HepG2 (cell line): ENCODE results near the gene UGGT1. TPM values are rescaled to one million over a fixed set of nuclear protein-coding genes. Genes with fewer than 3 reads are reported as not detected.

ENCODE experiments used
- ATF5 ChIP-seq: sonication (generic); formaldehyde crosslinking; IDR thresholded peaks from 2 replicates; pipeline ENCODE4 v1.4.0; 2020; ENCODE audit warnings: mild to moderate bottlenecking, low read depth, missing genetic modification reagents
- CBX1 ChIP-seq: IDR thresholded peaks from one replicate; pipeline ENCODE4 v1.6.1; 2016; ENCODE audit warnings: antibody characterized with exemption, low read depth
- HDAC2 ChIP-seq: sonication (generic); formaldehyde crosslinking; IDR thresholded peaks from 2 replicates; pipeline ENCODE4 v1.4.0; 2020; ENCODE audit warnings: missing genetic modification reagents
- MLLT10 ChIP-seq: sonication (generic); formaldehyde crosslinking; IDR thresholded peaks from 2 replicates; pipeline ENCODE4 v1.4.0; 2020; ENCODE audit warnings: missing genetic modification reagents
- NFIC ChIP-seq: IDR thresholded peaks from 2 replicates; pipeline ENCODE4 v1.6.1; 2012; ENCODE audit warnings: mild to moderate bottlenecking, low read length, inconsistent platforms
- ZFP36 ChIP-seq: fragments of 150-350 bp; IDR thresholded peaks from 2 replicates; pipeline ENCODE4 v1.6.1; 2018; ENCODE audit warnings: borderline replicate concordance, low read length, low read depth; ENCODE audit not compliant: partially characterized antibody
- ZNF337 ChIP-seq: sonication (generic); formaldehyde crosslinking; IDR thresholded peaks from 2 replicates; pipeline ENCODE4 v1.5.1; 2020; ENCODE audit warnings: missing genetic modification reagents, low read depth, mild to moderate bottlenecking, borderline replicate concordance
- ZNF503 ChIP-seq: sonication (generic); formaldehyde crosslinking; IDR thresholded peaks from 2 replicates; pipeline ENCODE4 v1.4.0; 2020; ENCODE audit warnings: missing genetic modification reagents
- ZNF546 ChIP-seq: sonication (generic); formaldehyde crosslinking; conservative IDR thresholded peaks from 2 replicates; pipeline ENCODE4 v1.8.1; 2023; ENCODE audit warnings: mild to moderate bottlenecking, missing genetic modification reagents
- ZNF768 ChIP-seq: sonication (generic); formaldehyde crosslinking; IDR thresholded peaks from 2 replicates; pipeline ENCODE4 v1.4.0; 2020; ENCODE audit warnings: missing genetic modification reagents
- ZSCAN29 ChIP-seq: sonication (generic); formaldehyde crosslinking; conservative IDR thresholded peaks from 2 replicates; pipeline ENCODE4 v1.4.0; 2020; ENCODE audit warnings: mild to moderate bottlenecking, missing genetic modification reagents
- polyA plus RNA-seq, 8 experiments: library from polyadenylated mRNA; depleted of rRNA in 3 of 8; stranded (reverse) in 7 of 8; unstranded in 1 of 8; fragments of >200 nt; fragmentation: Illumina TruSeq in 4 of 8; extraction: Trizol in 4 of 8; gene quantifications; 2 replicates each; pipeline versions ENCODE4 v1.2.1 to v1.2.3, GENCODE V29; 2011 to 2016; ENCODE audit warnings: low read depth in 4 of 8, missing spikeins in 1 of 8, mixed read lengths in 1 of 8; ENCODE audit not compliant: insufficient read depth in 1 of 8
- total RNA-seq, 5 experiments: library from RNA; depleted of rRNA; stranded (reverse); fragments of >200 nt; fragmentation: Illumina TruSeq; extraction: Trizol; gene quantifications; 2 replicates each; pipeline ENCODE4 v1.2.3, GENCODE V29; 2016; ENCODE audit warnings: low read depth in 1 of 5
- TF ChIP-seq, protein P1 (sequence below): sonication (generic); formaldehyde crosslinking; IDR thresholded peaks from 2 replicates; pipeline ENCODE4 v1.9.0; 2021; ENCODE audit warnings: missing genetic modification reagents, mild to moderate bottlenecking, borderline replicate concordance
- TF ChIP-seq, protein P2 (sequence below): sonication (generic); formaldehyde crosslinking; IDR thresholded peaks from 2 replicates; pipeline ENCODE4 v1.4.0; 2020; ENCODE audit warnings: mild to moderate bottlenecking, missing genetic modification reagents
- TF ChIP-seq, protein P3 (sequence below): sonication (generic); formaldehyde crosslinking; IDR thresholded peaks from 2 replicates; pipeline ENCODE4 v1.4.0; 2020; ENCODE audit warnings: low read depth, mild to moderate bottlenecking, missing genetic modification reagents
- TF ChIP-seq, protein P4 (sequence below), 2 experiments: sonication (generic) in 1 of 2; formaldehyde crosslinking in 1 of 2; IDR thresholded peaks; 2 replicates each; pipeline versions ENCODE4 v1.5.1 to v1.6.1; 2011 to 2020; ENCODE audit warnings: borderline replicate concordance in 1 of 2, low read depth in 1 of 2, low read length in 1 of 2, mild to moderate bottlenecking in 1 of 2, missing genetic modification reagents in 1 of 2, moderate library complexity in 1 of 2
- TF ChIP-seq, protein P5 (sequence below): sonication (generic); formaldehyde crosslinking; IDR thresholded peaks from 2 replicates; pipeline ENCODE4 v1.8.0; 2022; ENCODE audit warnings: missing genetic modification reagents, low read depth, mild to moderate bottlenecking, borderline replicate concordance
- TF ChIP-seq, protein P6 (sequence below): sonication (generic); formaldehyde crosslinking; IDR thresholded peaks from 2 replicates; pipeline ENCODE4 v1.5.0; 2020; ENCODE audit warnings: missing genetic modification reagents

UGGT1 gene
- total and polyA plus RNA-seq, 2 of the 13 experiments (the other 11 are each of a cell fraction or from before 2014, with no cell fraction given): 35.8 to 83.2 TPM

DNA sequence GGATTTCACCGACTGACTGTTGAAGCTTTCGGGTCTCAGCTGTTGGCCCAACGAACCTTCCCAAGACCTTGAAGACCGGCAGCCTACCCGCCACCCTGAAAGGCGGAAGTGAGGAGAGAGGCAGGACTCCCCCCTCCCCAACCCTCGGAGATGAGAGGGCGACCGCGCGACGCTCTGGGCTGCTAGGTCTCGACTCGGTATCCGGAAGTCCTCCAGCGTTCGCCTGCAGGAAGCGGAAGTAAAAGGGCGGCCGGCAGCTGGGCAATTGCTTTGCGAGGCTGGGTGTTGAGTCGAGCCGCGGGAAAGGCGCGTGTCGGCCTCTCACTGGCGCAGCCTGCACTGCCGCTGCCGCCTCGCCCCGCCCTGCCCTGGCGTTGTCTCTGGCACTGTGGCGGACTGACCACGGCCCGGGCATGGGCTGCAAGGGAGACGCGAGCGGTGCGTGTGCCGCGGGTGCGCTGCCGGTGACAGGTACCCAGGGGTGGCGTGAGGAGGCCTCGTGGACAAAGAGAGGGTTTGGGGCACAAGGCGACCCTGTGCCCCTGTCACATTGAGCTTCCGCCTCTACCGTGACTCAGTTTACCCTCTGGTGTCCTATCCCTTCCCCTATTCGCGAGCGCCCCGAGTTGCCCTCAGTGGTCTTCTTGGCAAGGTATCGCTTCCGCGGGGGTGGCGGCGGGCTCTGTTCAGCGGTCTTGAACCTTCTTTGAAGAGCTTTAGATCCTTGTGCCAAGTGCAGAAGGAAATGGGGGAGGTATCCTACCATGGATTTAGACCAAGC, at the start of gene UGGT1 (continued):
- TF ChIP-seq ZNF503 (CRISPR knock-in tag): no peak
- TF ChIP-seq, protein P1, sequence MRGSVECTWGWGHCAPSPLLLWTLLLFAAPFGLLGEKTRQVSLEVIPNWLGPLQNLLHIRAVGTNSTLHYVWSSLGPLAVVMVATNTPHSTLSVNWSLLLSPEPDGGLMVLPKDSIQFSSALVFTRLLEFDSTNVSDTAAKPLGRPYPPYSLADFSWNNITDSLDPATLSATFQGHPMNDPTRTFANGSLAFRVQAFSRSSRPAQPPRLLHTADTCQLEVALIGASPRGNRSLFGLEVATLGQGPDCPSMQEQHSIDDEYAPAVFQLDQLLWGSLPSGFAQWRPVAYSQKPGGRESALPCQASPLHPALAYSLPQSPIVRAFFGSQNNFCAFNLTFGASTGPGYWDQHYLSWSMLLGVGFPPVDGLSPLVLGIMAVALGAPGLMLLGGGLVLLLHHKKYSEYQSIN (CRISPR knock-in tag): no peak
- TF ChIP-seq, protein P2, sequence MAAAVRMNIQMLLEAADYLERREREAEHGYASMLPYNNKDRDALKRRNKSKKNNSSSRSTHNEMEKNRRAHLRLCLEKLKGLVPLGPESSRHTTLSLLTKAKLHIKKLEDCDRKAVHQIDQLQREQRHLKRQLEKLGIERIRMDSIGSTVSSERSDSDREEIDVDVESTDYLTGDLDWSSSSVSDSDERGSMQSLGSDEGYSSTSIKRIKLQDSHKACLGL (CRISPR knock-in tag): peak; percentile 99
- no peak for TF ChIP-seq MLLT10 (CRISPR knock-in tag)
- peak; percentile 85 for TF ChIP-seq CBX1
- no peak; the same call in 1 of the 2 replicates for TF ChIP-seq ZSCAN29 (CRISPR knock-in tag)
- TF ChIP-seq, protein P3, sequence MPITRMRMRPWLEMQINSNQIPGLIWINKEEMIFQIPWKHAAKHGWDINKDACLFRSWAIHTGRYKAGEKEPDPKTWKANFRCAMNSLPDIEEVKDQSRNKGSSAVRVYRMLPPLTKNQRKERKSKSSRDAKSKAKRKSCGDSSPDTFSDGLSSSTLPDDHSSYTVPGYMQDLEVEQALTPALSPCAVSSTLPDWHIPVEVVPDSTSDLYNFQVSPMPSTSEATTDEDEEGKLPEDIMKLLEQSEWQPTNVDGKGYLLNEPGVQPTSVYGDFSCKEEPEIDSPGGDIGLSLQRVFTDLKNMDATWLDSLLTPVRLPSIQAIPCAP (CRISPR knock-in tag): peak; percentile 78
- TF ChIP-seq, protein P4, sequence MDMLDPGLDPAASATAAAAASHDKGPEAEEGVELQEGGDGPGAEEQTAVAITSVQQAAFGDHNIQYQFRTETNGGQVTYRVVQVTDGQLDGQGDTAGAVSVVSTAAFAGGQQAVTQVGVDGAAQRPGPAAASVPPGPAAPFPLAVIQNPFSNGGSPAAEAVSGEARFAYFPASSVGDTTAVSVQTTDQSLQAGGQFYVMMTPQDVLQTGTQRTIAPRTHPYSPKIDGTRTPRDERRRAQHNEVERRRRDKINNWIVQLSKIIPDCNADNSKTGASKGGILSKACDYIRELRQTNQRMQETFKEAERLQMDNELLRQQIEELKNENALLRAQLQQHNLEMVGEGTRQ (IDR thresholded peaks at IDR 0.05; ENCODE audit: low read depth, low read length): no peak
- TF ChIP-seq, protein P4 (CRISPR knock-in tag; IDR thresholded peaks at IDR 0.05; ENCODE audit: borderline replicate concordance): peak; percentile 54; the same call in 1 of the 2 replicates
- peak; percentile 96 for TF ChIP-seq HDAC2 (CRISPR knock-in tag)
- TF ChIP-seq, protein P5, sequence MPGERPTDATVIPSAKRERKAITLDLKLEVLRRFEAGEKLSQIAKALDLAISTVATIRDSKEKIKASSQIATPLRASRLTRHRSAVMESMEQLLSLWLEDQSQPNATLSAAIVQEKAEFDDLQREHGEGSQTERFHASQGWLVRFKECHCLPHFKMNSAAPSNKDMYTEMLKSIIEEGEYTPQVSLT (CRISPR knock-in tag): no peak; the same call in 1 of the 2 replicates
- TF ChIP-seq NFIC: no peak
- TF ChIP-seq ZFP36: no peak
- TF ChIP-seq ATF5 (CRISPR knock-in tag): 0 out of 2 replicates have a peak, but pooled peaks have one; percentile 58
- TF ChIP-seq ZNF546: no peak; the same call in 1 of the 2 replicates
- peak; percentile 86; the same call in 1 of the 2 replicates for TF ChIP-seq ZNF337 (CRISPR knock-in tag)
- TF ChIP-seq, protein P6, sequence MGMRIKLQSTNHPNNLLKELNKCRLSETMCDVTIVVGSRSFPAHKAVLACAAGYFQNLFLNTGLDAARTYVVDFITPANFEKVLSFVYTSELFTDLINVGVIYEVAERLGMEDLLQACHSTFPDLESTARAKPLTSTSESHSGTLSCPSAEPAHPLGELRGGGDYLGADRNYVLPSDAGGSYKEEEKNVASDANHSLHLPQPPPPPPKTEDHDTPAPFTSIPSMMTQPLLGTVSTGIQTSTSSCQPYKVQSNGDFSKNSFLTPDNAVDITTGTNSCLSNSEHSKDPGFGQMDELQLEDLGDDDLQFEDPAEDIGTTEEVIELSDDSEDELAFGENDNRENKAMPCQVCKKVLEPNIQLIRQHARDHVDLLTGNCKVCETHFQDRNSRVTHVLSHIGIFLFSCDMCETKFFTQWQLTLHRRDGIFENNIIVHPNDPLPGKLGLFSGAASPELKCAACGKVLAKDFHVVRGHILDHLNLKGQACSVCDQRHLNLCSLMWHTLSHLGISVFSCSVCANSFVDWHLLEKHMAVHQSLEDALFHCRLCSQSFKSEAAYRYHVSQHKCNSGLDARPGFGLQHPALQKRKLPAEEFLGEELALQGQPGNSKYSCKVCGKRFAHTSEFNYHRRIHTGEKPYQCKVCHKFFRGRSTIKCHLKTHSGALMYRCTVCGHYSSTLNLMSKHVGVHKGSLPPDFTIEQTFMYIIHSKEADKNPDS: no peak; the same call in 1 of the 2 replicates
- TF ChIP-seq ZNF768 (CRISPR knock-in tag): peak; percentile 87
